Brain microvascular endothelial cell (primary cell): ENCODE results near the gene RAX.

ENCODE experiments used
- DNase-seq: peaks from one replicate; pipeline ENCODE4 v3.0.0-alpha.2; 2020
- H3K27ac ChIP-seq: fragments of 250-450 bp; sonication (Bioruptor Pico); 2 replicates; pipeline ENCODE4 v1.5.1; 2020; ENCODE audit warnings: mild to moderate bottlenecking, moderate library complexity
- H3K27me3 ChIP-seq: fragments of 250-450 bp; sonication (Bioruptor Pico); replicated peaks from 2 replicates; pipeline ENCODE4 v1.5.1; 2020; ENCODE audit warnings: mild to moderate bottlenecking
- H3K36me3 ChIP-seq: fragments of 250-450 bp; sonication (Bioruptor Pico); replicated peaks from 2 replicates; pipeline ENCODE4 v1.5.1; 2020; ENCODE audit warnings: mild to moderate bottlenecking
- H3K4me3 ChIP-seq: 2 replicates; pipeline ENCODE4 v1.5.1; 2011; ENCODE audit warnings: low read depth, mild to moderate bottlenecking, control low read depth, low read length, moderate library complexity
- CTCF ChIP-seq: IDR thresholded peaks from 2 replicates; pipeline ENCODE4 v1.5.1; 2011; ENCODE audit warnings: low read depth, mild to moderate bottlenecking, moderate library complexity, low read length, control low read depth, inconsistent platforms; ENCODE audit errors: missing control alignments
- in situ Hi-C: cut with HindIII; loops from 2 replicates; pipeline ENCODE4 v1.10.0; 2017; ENCODE audit warnings: low sequenced_read_pairs, low pct_ligation_motif_present

RAX gene

GRCh38 chr18:59249199-59249774, 24.0 kb downstream of the RAX start:
- Histone ChIP-seq H3K27me3 (peaks cover 21% of the 10 kb centered on the region), H3K4me3 (no peak overlapping the region), H3K36me3 (no peaks in the 10 kb centered on the region), H3K27ac (no peak overlapping the region)
- TF ChIP-seq CTCF = peak; percentile 86
- in situ Hi-C loops = no loop called here
- peak; percentile 70 for DNase-seq

GRCh38 chr18:59246796-59247195, 26.5 kb downstream of the RAX start:
- no peak overlapping the region for H3K27ac ChIP-seq
- H3K36me3 ChIP-seq = no peaks in the 10 kb centered on the region
- H3K4me3 ChIP-seq = no peak overlapping the region
- H3K27me3 ChIP-seq = peaks cover 21% of the 10 kb centered on the region
- in situ Hi-C loops = no loop called here
- no peak for DNase-seq
- no peak for TF ChIP-seq CTCF

- H3K27me3 ChIP-seq = peaks cover 17% of the 10 kb centered on the region
- no peaks in the 10 kb centered on the region for H3K36me3 ChIP-seq
- no peak overlapping the region for H3K4me3 ChIP-seq
- in situ Hi-C loops = no loop called here
- no peak overlapping the region for H3K27ac ChIP-seq
- DNase-seq = no peak
- TF ChIP-seq CTCF = no peak
Measured at GRCh38 chr18:59242906-59243305, 30.3 kb downstream of the RAX start.

GRCh38 chr18:59239642-59240041, 33.6 kb downstream of the RAX start:
- no peaks in the 10 kb centered on the region for H3K36me3 ChIP-seq
- no peak overlapping the region for H3K27ac ChIP-seq
- TF ChIP-seq CTCF = no peak
- H3K27me3 ChIP-seq = peaks cover under 1% of the 10 kb centered on the region
- no peak for DNase-seq
- no peak overlapping the region for H3K4me3 ChIP-seq
- in situ Hi-C loops = no loop called here

- Histone ChIP-seq H3K36me3 (no peaks in the 10 kb centered on the region), H3K27me3 (no peaks in the 10 kb centered on the region), H3K27ac (no peak overlapping the region), H3K4me3 (no peak overlapping the region)
- in situ Hi-C loops = no loop called here
- no peak for TF ChIP-seq CTCF
- no peak for DNase-seq
Measured at GRCh38 chr18:59238385-59238784, 34.9 kb downstream of the RAX start.

- no peak overlapping the region for H3K27ac ChIP-seq
- no peak for TF ChIP-seq CTCF
- peaks cover 13% of the 10 kb centered on the region for H3K27me3 ChIP-seq
- no peak for DNase-seq
- in situ Hi-C loops = no loop called here
- H3K36me3 ChIP-seq = no peaks in the 10 kb centered on the region
- H3K4me3 ChIP-seq = no peak overlapping the region
Measured at GRCh38 chr18:59233017-59233410, 40.2 kb downstream of the RAX start.
